Testis (tissue), 2 donors: ENCODE data around the gene RUNDC3A.

ENCODE experiments used
- CTCF ChIP-seq, 3 experiments: fragments of 450-650 bp in 2 of 3; fragments of 200-600 bp in 1 of 3; sonication (generic) in 1 of 3; IDR thresholded peaks; one replicate each; pipeline ENCODE4 v1.5.1; 2016 to 2019; ENCODE audit warnings: antibody characterized with exemption in 3 of 3, mild to moderate bottlenecking in 2 of 3, moderate library complexity in 1 of 3
- POLR2A ChIP-seq: fragments of 450-650 bp; IDR thresholded peaks from one replicate; pipeline ENCODE4 v1.6.1; 2017; ENCODE audit warnings: antibody characterized with exemption, mild to moderate bottlenecking, moderate library complexity

- TF ChIP-seq CTCF (IDR thresholded peaks at IDR 0.05) (no peak), POLR2A (no peak)
Observed at GRCh38 chr17:44317545-44317944, 9.1 kb downstream of the RUNDC3A start.
